ENCODE data around the gene SCML1.

SCML1 gene, protein sequence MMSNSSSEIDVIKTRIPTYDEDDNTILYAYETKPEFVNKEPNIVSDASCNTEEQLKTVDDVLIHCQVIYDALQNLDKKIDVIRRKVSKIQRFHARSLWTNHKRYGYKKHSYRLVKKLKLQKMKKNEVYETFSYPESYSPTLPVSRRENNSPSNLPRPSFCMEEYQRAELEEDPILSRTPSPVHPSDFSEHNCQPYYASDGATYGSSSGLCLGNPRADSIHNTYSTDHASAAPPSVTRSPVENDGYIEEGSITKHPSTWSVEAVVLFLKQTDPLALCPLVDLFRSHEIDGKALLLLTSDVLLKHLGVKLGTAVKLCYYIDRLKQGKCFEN

DNA sequence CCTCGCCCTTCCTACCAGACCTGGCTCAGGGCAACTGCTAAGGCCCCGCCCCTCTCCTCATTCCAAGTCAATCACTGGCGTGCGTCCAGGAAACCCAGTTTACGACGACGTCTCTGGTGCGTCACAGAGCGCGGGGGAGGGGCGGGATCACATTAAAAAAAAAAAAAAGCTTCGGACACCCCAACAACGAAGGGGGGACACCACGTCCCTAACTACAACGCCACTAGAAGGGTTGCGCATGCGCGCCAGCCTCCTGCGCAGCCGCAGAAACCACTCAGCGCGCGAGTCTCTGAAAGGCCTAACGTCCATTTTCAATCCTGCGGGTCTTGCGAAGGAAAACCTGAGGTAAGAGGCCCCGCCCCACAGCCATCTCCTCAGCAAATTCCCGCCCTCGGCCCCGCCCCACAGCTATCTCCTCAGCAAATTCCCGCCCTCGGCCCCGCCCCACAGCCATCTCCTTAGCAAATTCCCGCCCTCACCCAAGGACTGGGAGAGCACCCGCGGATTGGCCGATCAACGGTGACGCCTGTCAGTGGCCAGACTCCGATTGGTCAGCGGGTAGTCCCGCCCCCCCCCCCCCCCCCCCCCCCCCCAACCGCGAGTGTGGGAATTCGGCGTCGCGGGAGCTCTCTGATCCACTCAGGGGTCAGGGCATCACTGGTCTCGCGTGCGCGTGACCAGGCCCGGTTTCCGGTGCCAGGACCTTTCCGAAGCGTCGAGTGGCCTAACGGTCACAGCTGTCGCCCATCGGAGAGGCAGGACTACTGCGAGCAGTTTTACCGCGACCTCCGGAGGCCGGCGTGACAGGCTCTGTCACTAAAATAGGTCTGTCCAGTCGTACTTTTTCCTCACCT is at the start of gene SCML1:
TSS of gene SCML1 (plus strand) at position 638 of the 854 bp plus-strand sequence. CDS start 6,694 bp downstream, outside the sequence.
- TF ChIP-seq, protein P1, sequence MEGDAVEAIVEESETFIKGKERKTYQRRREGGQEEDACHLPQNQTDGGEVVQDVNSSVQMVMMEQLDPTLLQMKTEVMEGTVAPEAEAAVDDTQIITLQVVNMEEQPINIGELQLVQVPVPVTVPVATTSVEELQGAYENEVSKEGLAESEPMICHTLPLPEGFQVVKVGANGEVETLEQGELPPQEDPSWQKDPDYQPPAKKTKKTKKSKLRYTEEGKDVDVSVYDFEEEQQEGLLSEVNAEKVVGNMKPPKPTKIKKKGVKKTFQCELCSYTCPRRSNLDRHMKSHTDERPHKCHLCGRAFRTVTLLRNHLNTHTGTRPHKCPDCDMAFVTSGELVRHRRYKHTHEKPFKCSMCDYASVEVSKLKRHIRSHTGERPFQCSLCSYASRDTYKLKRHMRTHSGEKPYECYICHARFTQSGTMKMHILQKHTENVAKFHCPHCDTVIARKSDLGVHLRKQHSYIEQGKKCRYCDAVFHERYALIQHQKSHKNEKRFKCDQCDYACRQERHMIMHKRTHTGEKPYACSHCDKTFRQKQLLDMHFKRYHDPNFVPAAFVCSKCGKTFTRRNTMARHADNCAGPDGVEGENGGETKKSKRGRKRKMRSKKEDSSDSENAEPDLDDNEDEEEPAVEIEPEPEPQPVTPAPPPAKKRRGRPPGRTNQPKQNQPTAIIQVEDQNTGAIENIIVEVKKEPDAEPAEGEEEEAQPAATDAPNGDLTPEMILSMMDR (IDR thresholded peaks at IDR 0.05; ENCODE audit: low read length), result no peak
- TF ChIP-seq EZH2 (optimal IDR thresholded peaks at IDR 0.05; ENCODE audit: low read depth, low read length) (no peak), EZH2phosphoT487 (IDR thresholded peaks at IDR 0.05; ENCODE audit: low read length) (no peak)
- Histone ChIP-seq H3K9ac (ENCODE audit: low read length) (peak within 1 kb of the TSS; percentile 72), H3K9me3 (replicated peaks; ENCODE audit: insufficient read depth, low read length) (no peaks in the 10 kb centered on the region), H3K9me2 (replicated peaks; ENCODE audit: insufficient read depth, low read length) (no peaks in the 10 kb centered on the region), H3K79me2 (ENCODE audit: low read length) (peaks cover 33% of the 10 kb centered on the region), H3K4me2 (ENCODE audit: low read depth, low read length) (peak within 1 kb of the TSS; percentile 77; the same call in 1 of the 2 replicates), H3K36me3 (replicated peaks; ENCODE audit: insufficient read depth, low read length) (no peaks in the 10 kb centered on the region), H4K20me1 (ENCODE audit: insufficient read depth, low read length) (no peaks in the 10 kb centered on the region), H2AFZ (ENCODE audit: low read length) (peak within 1 kb of the TSS; percentile 72), H3K4me3 (ENCODE audit: low read length) (peak within 1 kb of the TSS; percentile 71), H3K27me3 (replicated peaks; ENCODE audit: insufficient read depth, low read length) (no peaks in the 10 kb centered on the region), H3K27ac (ENCODE audit: low read length) (peak within 1 kb of the TSS; percentile 80), H3F3A (ENCODE audit: insufficient read depth, low read length) (0 out of 2 replicates have a peak, but pooled peaks cover 2% of the 10 kb centered on the region), H3K4me1 (ENCODE audit: low read length) (no peaks in the 10 kb centered on the region)
- peak; percentile 94 for DNase-seq

DNA sequence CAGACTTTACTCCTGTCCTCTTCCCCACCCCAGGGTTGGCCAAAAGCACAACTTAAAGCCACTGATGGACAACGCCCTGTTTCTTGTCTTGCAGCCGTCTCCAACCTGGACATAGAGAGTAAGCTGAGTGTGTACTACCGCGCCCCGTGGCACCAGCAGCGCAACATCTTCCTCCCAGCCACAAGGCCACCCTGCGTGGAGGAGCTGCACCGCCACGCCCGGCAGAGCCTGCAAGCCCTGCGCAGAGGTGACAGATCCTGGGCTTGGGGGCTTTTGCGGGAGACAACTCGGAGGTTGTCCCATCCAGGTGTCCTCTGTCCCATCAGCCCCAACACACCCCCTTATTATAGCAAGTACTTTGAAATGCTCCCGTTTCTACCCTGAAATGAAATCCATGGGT is 49.6 kb upstream of the SCML1 start:
- no peaks in the 10 kb centered on the region for H3K9me3 ChIP-seq (replicated peaks; ENCODE audit: insufficient read depth, low read length)
- H3K4me2 ChIP-seq (ENCODE audit: low read depth, low read length), result no peak overlapping the region
- H3K27ac ChIP-seq (ENCODE audit: low read length), result no peak overlapping the region
- H3K4me3 ChIP-seq (ENCODE audit: low read length), result no peak overlapping the region
- no peaks in the 10 kb centered on the region for H3F3A ChIP-seq (ENCODE audit: insufficient read depth, low read length)
- H2AFZ ChIP-seq (ENCODE audit: low read length), result no peak overlapping the region
- no peak for DNase-seq
- H3K36me3 ChIP-seq (replicated peaks; ENCODE audit: insufficient read depth, low read length), result no peaks in the 10 kb centered on the region
- H3K79me2 ChIP-seq (ENCODE audit: low read length), result no peaks in the 10 kb centered on the region
- H3K9me2 ChIP-seq (replicated peaks; ENCODE audit: insufficient read depth, low read length), result no peaks in the 10 kb centered on the region
- no peaks in the 10 kb centered on the region for H3K27me3 ChIP-seq (replicated peaks; ENCODE audit: insufficient read depth, low read length)
- TF ChIP-seq EZH2phosphoT487 (IDR thresholded peaks at IDR 0.05; ENCODE audit: low read length) (no peak), EZH2 (optimal IDR thresholded peaks at IDR 0.05; ENCODE audit: low read depth, low read length) (no peak)
- TF ChIP-seq, protein P1 (IDR thresholded peaks at IDR 0.05; ENCODE audit: low read length), result no peak
- no peaks in the 10 kb centered on the region for H3K4me1 ChIP-seq (ENCODE audit: low read length)
- H4K20me1 ChIP-seq (ENCODE audit: insufficient read depth, low read length), result no peaks in the 10 kb centered on the region
- no peak overlapping the region for H3K9ac ChIP-seq (ENCODE audit: low read length)

DNA sequence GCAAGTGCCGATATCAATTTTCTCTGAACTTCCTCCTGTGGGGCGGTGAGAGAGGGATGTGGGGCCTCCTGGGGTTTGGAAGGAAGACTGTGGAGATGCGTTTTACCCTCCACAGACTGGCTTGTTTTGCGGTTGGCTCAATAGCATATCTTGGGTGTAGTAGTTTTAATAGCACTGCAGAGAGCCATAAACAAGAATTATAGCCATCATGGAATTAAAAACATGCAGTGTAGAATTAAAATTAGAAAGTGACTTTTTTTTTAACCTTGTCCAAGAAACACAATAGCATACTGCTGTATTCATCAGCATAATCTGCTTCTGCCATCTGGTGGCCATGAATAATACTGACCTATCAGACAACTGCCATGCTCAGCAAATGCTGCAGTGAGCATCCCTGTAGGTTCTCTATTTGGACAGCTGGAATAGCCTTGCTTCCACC is 47.3 kb upstream of the SCML1 start:
- DNase-seq, result peak; percentile 40
- Histone ChIP-seq H2AFZ (ENCODE audit: low read length) (no peak overlapping the region), H4K20me1 (ENCODE audit: insufficient read depth, low read length) (no peaks in the 10 kb centered on the region), H3K36me3 (replicated peaks; ENCODE audit: insufficient read depth, low read length) (no peaks in the 10 kb centered on the region), H3K9me3 (replicated peaks; ENCODE audit: insufficient read depth, low read length) (no peaks in the 10 kb centered on the region), H3K27ac (ENCODE audit: low read length) (no peak overlapping the region), H3K79me2 (ENCODE audit: low read length) (no peaks in the 10 kb centered on the region), H3F3A (ENCODE audit: insufficient read depth, low read length) (no peaks in the 10 kb centered on the region), H3K9me2 (replicated peaks; ENCODE audit: insufficient read depth, low read length) (no peaks in the 10 kb centered on the region), H3K4me1 (ENCODE audit: low read length) (no peaks in the 10 kb centered on the region), H3K27me3 (replicated peaks; ENCODE audit: insufficient read depth, low read length) (no peaks in the 10 kb centered on the region), H3K9ac (ENCODE audit: low read length) (no peak overlapping the region), H3K4me2 (ENCODE audit: low read depth, low read length) (no peak overlapping the region), H3K4me3 (ENCODE audit: low read length) (no peak overlapping the region)
- TF ChIP-seq, protein P1 (IDR thresholded peaks at IDR 0.05; ENCODE audit: low read length), result peak; percentile 65
- no peak for TF ChIP-seq EZH2 (optimal IDR thresholded peaks at IDR 0.05; ENCODE audit: low read depth, low read length)
